IPS-15b (cell line): Measurements from ENCODE around the gene EGFLAM.

Source experiments
- H3K27me3 ChIP-seq: one replicate; pipeline ENCODE4 v1.6.1; 2013; ENCODE audit warnings: low read length; ENCODE audit not compliant: control insufficient read depth, insufficient read depth
- H3K36me3 ChIP-seq: one replicate; pipeline ENCODE4 v1.6.1; 2013; ENCODE audit warnings: low read length; ENCODE audit not compliant: control insufficient read depth, insufficient read depth
- H3K4me1 ChIP-seq: one replicate; pipeline ENCODE4 v1.6.1; 2013; ENCODE audit warnings: mild to moderate bottlenecking, low read length; ENCODE audit not compliant: control insufficient read depth, insufficient read depth
- H3K4me3 ChIP-seq: one replicate; pipeline ENCODE4 v1.5.1; 2013; ENCODE audit warnings: low read depth, low read length
- H3K9ac ChIP-seq: one replicate; pipeline ENCODE4 v1.6.1; 2013; ENCODE audit warnings: low read depth, mild to moderate bottlenecking, low read length
- H3K9me3 ChIP-seq: one replicate; pipeline ENCODE4 v1.6.1; 2013; ENCODE audit warnings: mild to moderate bottlenecking, low read length; ENCODE audit not compliant: control insufficient read depth, insufficient read depth

EGFLAM gene

GRCh38 chr5:38273626-38274025 lies 15.3 kb downstream of the EGFLAM start:
- Histone ChIP-seq H3K9me3 (no peaks in the 10 kb centered on the region), H3K9ac (no peak overlapping the region), H3K4me1 (no peaks in the 10 kb centered on the region), H3K4me3 (no peak overlapping the region), H3K36me3 (no peaks in the 10 kb centered on the region), H3K27me3 (no peaks in the 10 kb centered on the region)

- Histone ChIP-seq H3K4me3 (no peak overlapping the region), H3K9me3 (no peaks in the 10 kb centered on the region), H3K4me1 (no peaks in the 10 kb centered on the region), H3K27me3 (no peaks in the 10 kb centered on the region), H3K36me3 (no peaks in the 10 kb centered on the region), H3K9ac (no peak overlapping the region)
Observed at GRCh38 chr5:38274370-38274769, 16.0 kb downstream of the EGFLAM start.

- Histone ChIP-seq H3K9me3 (no peaks in the 10 kb centered on the region), H3K27me3 (no peaks in the 10 kb centered on the region), H3K4me1 (no peaks in the 10 kb centered on the region), H3K4me3 (no peak overlapping the region), H3K36me3 (no peaks in the 10 kb centered on the region), H3K9ac (no peak overlapping the region)
Observed at GRCh38 chr5:38284384-38284783, 26.0 kb downstream of the EGFLAM start.

- Histone ChIP-seq H3K36me3 (no peaks in the 10 kb centered on the region), H3K9me3 (no peaks in the 10 kb centered on the region), H3K4me1 (no peaks in the 10 kb centered on the region), H3K27me3 (no peaks in the 10 kb centered on the region), H3K9ac (no peak overlapping the region), H3K4me3 (no peak overlapping the region)
Observed at GRCh38 chr5:38285226-38285625, 26.9 kb downstream of the EGFLAM start.

- no peak overlapping the region for H3K9ac ChIP-seq
- no peaks in the 10 kb centered on the region for H3K4me1 ChIP-seq
- no peaks in the 10 kb centered on the region for H3K9me3 ChIP-seq
- H3K4me3 ChIP-seq = no peak overlapping the region
- H3K36me3 ChIP-seq = no peaks in the 10 kb centered on the region
- H3K27me3 ChIP-seq = no peaks in the 10 kb centered on the region
Observed at GRCh38 chr5:38286002-38286401, 27.6 kb downstream of the EGFLAM start.

GRCh38 chr5:38287124-38287523 lies 28.8 kb downstream of the EGFLAM start:
- Histone ChIP-seq H3K4me3 (no peak overlapping the region), H3K4me1 (no peaks in the 10 kb centered on the region), H3K9ac (no peak overlapping the region), H3K36me3 (no peaks in the 10 kb centered on the region), H3K27me3 (no peaks in the 10 kb centered on the region), H3K9me3 (no peaks in the 10 kb centered on the region)

GRCh38 chr5:38289457-38289856 lies 31.1 kb downstream of the EGFLAM start:
- H3K9me3 ChIP-seq = no peaks in the 10 kb centered on the region
- H3K36me3 ChIP-seq = no peaks in the 10 kb centered on the region
- H3K9ac ChIP-seq = no peak overlapping the region
- H3K4me1 ChIP-seq = no peaks in the 10 kb centered on the region
- no peak overlapping the region for H3K4me3 ChIP-seq
- no peaks in the 10 kb centered on the region for H3K27me3 ChIP-seq

- H3K36me3 ChIP-seq = no peaks in the 10 kb centered on the region
- H3K27me3 ChIP-seq = no peaks in the 10 kb centered on the region
- H3K9ac ChIP-seq = no peak overlapping the region
Observed at GRCh38 chr5:38290028-38290653, 31.8 kb downstream of the EGFLAM start.

GRCh38 chr5:38291355-38291754 lies 33.0 kb downstream of the EGFLAM start:
- H3K4me1 ChIP-seq = no peaks in the 10 kb centered on the region
- no peaks in the 10 kb centered on the region for H3K9me3 ChIP-seq
- no peak overlapping the region for H3K9ac ChIP-seq
- no peak overlapping the region for H3K4me3 ChIP-seq
- no peaks in the 10 kb centered on the region for H3K27me3 ChIP-seq
- H3K36me3 ChIP-seq = no peaks in the 10 kb centered on the region

More at GRCh38 chr5:38290028-38290653, 31.8 kb downstream of the EGFLAM start:
- no peaks in the 10 kb centered on the region for H3K9me3 ChIP-seq
- no peaks in the 10 kb centered on the region for H3K4me1 ChIP-seq
- H3K4me3 ChIP-seq = no peak overlapping the region

- Histone ChIP-seq H3K4me3 (no peak overlapping the region), H3K36me3 (no peaks in the 10 kb centered on the region), H3K4me1 (no peaks in the 10 kb centered on the region), H3K27me3 (no peaks in the 10 kb centered on the region), H3K9me3 (no peaks in the 10 kb centered on the region), H3K9ac (no peak overlapping the region)
Observed at GRCh38 chr5:38292228-38292627, 33.9 kb downstream of the EGFLAM start.

GRCh38 chr5:38295751-38296150 lies 37.4 kb downstream of the EGFLAM start:
- no peaks in the 10 kb centered on the region for H3K9me3 ChIP-seq
- no peaks in the 10 kb centered on the region for H3K36me3 ChIP-seq
- H3K9ac ChIP-seq = no peak overlapping the region
- H3K27me3 ChIP-seq = no peaks in the 10 kb centered on the region
- H3K4me3 ChIP-seq = no peak overlapping the region
- H3K4me1 ChIP-seq = no peaks in the 10 kb centered on the region

- H3K4me1 ChIP-seq = no peaks in the 10 kb centered on the region
- no peak overlapping the region for H3K4me3 ChIP-seq
- no peaks in the 10 kb centered on the region for H3K36me3 ChIP-seq
- no peaks in the 10 kb centered on the region for H3K9me3 ChIP-seq
- no peak overlapping the region for H3K9ac ChIP-seq
- no peaks in the 10 kb centered on the region for H3K27me3 ChIP-seq
Observed at GRCh38 chr5:38297830-38298608, 39.7 kb downstream of the EGFLAM start.
